GM18499 (cell line): ENCODE data around the gene SLC6A19.

Experiments used
- ATAC-seq: cut with Tn5 transposase; IDR thresholded peaks from one replicate; pipeline ENCODE4 v1.9.1; 2021; ENCODE audit warnings: moderate number of reproducible peaks; ENCODE audit not compliant: insufficient read depth, unreplicated experiment

SLC6A19 gene

GRCh38 chr5:1274471-1274870 lies 73.1 kb downstream of the SLC6A19 start:
- no peak for ATAC-seq
